ENCODE results near the gene TMEM134. TPM values are rescaled to one million over a fixed set of nuclear protein-coding genes. Genes with fewer than 3 reads are reported as not detected.

Gene TMEM134
- total and polyA plus RNA-seq, 9 of the 15 experiments (the other 6 are each of a cell fraction or from before 2014, with no cell fraction given) = 0.63 to 48.4 (median 10.7) TPM

DNA sequence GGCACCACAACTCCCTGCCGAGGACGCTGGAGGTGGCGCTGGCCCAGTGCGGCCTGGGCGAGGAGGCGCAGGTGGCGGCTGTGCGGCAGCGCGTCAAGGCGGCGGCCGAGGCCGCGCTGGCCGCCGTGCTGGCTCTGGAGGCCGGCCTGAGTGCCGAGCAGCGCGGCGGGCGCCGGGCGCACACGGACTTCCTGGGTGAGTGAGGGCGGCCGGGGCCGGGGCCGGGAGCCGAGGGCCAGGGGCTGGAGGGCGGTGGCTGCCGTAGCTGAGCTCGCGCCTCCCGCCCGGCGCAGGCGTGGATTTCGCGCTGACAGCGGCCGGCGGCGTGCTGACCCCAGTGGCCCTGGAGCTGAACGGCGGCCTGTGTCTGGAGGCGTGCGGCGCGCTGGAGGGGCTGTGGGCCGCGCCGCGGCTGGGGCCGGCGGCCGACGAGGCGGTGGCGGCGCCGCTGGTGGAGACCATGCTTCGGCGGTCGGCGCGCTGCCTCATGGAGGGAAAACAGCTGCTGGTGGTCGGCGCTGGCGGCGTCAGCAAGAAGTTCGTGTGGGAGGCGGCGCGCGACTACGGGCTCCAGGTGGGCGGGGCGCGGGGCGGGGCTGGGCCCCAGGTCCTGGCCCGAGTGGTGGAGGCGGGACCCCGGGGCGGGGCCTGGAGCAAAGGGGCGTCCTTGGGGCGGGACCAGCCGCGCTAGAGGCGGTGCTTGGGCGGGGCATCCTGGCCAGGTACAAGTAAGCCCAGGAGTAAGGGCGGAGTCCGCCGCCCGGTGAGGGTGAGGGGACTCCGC, 48.2 kb downstream of the TMEM134 start (continued):
- TF ChIP-seq, protein P1, sequence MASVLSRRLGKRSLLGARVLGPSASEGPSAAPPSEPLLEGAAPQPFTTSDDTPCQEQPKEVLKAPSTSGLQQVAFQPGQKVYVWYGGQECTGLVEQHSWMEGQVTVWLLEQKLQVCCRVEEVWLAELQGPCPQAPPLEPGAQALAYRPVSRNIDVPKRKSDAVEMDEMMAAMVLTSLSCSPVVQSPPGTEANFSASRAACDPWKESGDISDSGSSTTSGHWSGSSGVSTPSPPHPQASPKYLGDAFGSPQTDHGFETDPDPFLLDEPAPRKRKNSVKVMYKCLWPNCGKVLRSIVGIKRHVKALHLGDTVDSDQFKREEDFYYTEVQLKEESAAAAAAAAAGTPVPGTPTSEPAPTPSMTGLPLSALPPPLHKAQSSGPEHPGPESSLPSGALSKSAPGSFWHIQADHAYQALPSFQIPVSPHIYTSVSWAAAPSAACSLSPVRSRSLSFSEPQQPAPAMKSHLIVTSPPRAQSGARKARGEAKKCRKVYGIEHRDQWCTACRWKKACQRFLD (CRISPR knock-in tag; IDR thresholded peaks at IDR 0.05) = no peak
- TF ChIP-seq, protein P2, sequence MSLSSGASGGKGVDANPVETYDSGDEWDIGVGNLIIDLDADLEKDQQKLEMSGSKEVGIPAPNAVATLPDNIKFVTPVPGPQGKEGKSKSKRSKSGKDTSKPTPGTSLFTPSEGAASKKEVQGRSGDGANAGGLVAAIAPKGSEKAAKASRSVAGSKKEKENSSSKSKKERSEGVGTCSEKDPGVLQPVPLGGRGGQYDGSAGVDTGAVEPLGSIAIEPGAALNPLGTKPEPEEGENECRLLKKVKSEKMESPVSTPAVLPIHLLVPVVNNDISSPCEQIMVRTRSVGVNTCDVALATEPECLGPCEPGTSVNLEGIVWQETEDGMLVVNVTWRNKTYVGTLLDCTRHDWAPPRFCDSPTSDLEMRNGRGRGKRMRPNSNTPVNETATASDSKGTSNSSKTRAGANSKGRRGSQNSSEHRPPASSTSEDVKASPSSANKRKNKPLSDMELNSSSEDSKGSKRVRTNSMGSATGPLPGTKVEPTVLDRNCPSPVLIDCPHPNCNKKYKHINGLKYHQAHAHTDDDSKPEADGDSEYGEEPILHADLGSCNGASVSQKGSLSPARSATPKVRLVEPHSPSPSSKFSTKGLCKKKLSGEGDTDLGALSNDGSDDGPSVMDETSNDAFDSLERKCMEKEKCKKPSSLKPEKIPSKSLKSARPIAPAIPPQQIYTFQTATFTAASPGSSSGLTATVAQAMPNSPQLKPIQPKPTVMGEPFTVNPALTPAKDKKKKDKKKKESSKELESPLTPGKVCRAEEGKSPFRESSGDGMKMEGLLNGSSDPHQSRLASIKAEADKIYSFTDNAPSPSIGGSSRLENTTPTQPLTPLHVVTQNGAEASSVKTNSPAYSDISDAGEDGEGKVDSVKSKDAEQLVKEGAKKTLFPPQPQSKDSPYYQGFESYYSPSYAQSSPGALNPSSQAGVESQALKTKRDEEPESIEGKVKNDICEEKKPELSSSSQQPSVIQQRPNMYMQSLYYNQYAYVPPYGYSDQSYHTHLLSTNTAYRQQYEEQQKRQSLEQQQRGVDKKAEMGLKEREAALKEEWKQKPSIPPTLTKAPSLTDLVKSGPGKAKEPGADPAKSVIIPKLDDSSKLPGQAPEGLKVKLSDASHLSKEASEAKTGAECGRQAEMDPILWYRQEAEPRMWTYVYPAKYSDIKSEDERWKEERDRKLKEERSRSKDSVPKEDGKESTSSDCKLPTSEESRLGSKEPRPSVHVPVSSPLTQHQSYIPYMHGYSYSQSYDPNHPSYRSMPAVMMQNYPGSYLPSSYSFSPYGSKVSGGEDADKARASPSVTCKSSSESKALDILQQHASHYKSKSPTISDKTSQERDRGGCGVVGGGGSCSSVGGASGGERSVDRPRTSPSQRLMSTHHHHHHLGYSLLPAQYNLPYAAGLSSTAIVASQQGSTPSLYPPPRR (CRISPR knock-in tag; IDR thresholded peaks at IDR 0.05; ENCODE audit: borderline replicate concordance) = no peak
- TF ChIP-seq DIDO1 (tag; IDR thresholded peaks at IDR 0.05; ENCODE audit: low read depth) (no peak), NFXL1 (CRISPR knock-in tag; IDR thresholded peaks at IDR 0.05) (no peak), ARNT (IDR thresholded peaks at IDR 0.05) (no peak), THRAP3 (IDR thresholded peaks at IDR 0.05; ENCODE audit: borderline replicate concordance) (no peak), NUFIP1 (IDR thresholded peaks at IDR 0.05; ENCODE audit: partially characterized antibody) (no peak)
- TF ChIP-seq, protein P3, sequence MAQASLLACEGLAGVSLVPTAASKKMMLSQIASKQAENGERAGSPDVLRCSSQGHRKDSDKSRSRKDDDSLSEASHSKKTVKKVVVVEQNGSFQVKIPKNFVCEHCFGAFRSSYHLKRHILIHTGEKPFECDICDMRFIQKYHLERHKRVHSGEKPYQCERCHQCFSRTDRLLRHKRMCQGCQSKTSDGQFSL (CRISPR knock-in tag; IDR thresholded peaks at IDR 0.05) = no peak; the same call in 1 of the 2 replicates
- TF ChIP-seq, protein P3 (tag; IDR thresholded peaks at IDR 0.05) = no peak
- TF ChIP-seq, protein P4, sequence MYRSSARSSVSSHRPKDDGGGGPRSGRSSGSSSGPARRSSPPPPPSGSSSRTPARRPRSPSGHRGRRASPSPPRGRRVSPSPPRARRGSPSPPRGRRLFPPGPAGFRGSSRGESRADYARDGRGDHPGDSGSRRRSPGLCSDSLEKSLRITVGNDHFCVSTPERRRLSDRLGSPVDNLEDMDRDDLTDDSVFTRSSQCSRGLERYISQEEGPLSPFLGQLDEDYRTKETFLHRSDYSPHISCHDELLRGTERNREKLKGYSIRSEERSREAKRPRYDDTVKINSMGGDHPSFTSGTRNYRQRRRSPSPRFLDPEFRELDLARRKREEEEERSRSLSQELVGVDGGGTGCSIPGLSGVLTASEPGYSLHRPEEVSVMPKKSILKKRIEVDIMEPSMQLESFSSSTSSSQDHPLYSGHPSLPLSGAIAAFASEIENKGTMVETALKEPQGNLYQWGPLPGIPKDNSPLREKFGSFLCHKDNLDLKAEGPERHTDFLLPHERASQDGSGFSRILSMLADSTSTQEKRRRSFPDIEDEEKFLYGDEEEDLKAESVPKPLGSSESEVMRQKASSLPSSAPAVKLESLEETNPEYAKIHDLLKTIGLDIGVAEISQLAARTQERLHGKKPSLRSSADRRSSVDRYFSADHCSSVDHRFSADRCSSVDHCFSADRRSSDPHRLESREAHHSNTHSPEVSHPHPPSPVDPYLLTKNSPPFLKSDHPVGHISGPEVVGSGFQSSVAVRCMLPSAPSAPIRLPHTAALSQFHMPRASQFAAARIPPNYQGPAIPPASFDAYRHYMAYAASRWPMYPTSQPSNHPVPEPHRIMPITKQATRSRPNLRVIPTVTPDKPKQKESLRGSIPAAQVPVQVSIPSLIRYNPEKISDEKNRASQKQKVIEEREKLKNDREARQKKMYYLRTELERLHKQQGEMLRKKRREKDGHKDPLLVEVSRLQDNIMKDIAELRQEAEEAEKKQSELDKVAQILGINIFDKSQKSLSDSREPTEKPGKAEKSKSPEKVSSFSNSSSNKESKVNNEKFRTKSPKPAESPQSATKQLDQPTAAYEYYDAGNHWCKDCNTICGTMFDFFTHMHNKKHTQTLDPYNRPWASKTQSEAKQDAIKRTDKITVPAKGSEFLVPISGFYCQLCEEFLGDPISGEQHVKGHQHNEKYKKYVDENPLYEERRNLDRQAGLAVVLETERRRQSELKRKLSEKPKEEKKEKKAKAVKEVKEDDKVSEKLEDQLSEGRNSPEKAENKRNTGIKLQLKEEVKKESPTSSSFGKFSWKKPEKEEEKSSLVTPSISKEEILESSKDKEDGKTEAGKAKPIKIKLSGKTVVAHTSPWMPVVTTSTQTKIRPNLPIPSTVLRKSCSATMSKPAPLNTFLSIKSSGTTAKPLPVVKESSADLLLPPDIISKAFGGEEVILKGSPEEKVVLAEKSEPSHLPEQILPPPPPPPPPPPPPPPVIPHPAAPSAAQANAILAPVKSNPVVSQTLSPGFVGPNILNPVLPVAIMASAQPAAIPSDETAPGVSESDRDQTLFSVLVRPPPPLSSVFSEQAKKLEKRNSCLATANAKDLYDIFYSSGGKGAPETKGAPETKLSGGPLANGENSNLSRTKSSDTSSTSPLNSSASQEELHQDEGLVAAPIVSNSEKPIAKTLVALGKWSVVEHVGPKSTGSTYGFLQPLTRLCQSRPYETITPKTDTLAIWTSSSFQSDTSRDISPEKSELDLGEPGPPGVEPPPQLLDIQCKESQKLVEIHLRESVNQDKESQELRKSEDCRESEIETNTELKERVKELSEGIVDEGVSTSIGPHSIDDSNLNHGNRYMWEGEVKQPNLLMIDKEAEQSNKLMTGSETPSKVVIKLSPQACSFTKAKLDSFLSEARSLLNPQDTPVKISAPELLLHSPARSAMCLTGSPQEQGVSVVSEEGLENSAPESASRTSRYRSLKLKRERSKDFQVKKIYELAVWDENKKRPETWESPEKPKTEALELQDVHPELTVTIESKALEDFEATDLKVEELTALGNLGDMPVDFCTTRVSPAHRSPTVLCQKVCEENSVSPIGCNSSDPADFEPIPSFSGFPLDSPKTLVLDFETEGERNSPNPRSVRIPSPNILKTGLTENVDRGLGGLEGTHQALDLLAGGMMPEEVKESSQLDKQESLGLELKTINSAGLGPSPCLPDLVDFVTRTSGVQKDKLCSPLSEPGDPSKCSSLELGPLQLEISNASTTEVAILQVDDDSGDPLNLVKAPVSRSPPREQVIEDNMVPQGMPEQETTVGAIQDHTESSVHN (IDR thresholded peaks at IDR 0.05; ENCODE audit: borderline replicate concordance in 1 of 2, low read depth in 1 of 2) = no peak

Measured in K562 (cell line).